Stimulated activated CD8-positive, alpha-beta memory T cell treated with anti-CD3 and anti-CD28 coated beads, Interleukin-7, amount 100 ng/mL, for 1 hour (primary cell): ENCODE measurements around the gene DIAPH3.

Source experiments
- DNase-seq, 2 donors: peaks; one replicate each; pipeline ENCODE4 v3.0.0-alpha.2; 2020; ENCODE audit warnings: low read depth in 2 of 2

Gene DIAPH3

DNA sequence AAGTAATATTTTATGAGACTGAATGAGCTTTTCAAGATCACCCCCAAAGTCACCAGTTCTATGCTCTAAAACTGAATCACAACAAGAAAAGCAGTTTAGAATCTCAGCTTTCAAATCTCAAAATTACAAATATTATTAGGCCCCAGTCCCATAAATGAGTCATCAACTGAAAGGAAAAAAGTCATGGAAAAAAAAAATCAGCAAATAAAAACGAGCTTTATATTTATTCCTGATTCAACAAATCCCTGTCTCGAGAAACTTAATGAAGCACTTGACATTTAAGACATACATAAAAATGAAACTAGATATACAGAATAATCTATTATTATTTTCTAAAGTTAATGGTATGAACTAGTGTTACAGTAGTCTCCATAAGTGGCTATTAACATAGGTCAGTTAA, 203.0 kb downstream of the DIAPH3 start:
- no peak for DNase-seq

DNA sequence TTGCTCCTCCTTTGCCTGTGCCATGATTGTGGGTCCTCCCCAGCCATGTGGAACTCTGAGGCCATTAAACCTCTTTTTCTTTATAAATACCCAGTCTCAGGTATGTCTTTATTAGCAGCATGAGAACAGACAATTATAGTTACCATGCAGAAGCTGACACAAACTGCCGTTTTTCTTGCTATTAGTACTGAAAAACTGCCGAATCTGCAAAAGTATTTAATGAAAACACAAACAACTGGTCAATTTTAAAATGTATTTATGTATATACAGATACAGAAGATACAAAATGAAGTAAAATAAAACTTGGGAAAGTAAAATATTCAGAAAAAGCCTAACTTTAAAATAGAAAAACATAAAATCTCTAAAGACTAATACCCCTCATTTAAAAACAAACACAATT, 206.3 kb downstream of the DIAPH3 start:
- DNase-seq = no peak

DNA sequence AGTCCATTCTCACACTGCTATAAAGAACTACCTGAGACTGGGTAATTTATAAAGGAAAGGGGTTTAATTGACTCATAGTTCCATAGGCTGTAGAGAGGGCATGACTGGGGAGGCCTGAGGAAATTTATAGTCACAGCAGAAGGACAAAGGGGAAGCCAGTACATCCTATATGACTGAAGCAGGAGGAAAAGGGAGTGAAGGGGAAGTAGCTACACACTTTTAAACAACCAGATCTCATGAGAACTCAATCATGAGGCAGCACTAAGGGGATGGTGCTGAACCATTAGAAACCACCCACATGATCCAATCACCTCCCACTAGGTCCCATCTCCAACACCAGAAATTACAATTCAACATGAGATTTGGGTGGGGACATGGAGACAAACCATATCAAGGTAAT, 209.1 kb downstream of the DIAPH3 start:
- no peak for DNase-seq

DNA sequence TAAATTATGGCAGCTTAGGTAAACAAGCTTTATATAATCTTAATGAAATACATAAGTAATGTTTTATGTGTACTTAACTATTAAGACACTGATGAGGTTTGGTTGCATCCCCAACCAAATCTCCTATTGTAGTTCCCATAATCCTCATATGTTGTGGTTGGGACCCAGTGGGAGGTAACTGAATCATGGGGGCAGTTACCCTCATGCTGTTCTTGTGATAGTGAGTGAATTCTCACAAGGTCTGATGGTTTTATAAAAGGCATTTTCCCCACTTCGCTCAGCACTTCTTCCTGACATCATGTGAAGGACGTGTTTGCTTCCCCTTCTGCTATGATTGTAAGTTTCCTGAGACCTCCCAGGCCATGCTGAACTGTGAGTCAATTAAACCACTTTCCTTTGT, 212.7 kb downstream of the DIAPH3 start:
- DNase-seq = no peak

DNA sequence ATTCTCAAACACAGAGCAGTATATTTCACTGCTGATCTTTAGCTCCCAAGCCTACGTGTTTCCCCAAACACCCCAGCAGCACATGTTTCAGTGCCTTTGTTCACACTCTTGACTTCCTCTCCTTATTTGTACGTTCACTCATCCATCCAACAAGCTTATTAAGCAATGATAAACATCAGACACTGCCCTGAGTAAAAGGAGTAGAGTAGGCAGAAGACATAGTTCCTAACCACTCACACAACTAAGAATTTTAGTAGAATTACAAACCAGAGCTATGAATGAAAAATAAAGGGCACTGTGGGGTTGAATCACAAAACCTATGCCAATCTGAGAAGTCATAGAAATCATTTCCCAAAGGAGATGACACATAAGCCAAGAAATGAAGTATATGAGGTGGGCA, 213.5 kb downstream of the DIAPH3 start:
- DNase-seq = no peak

DNA sequence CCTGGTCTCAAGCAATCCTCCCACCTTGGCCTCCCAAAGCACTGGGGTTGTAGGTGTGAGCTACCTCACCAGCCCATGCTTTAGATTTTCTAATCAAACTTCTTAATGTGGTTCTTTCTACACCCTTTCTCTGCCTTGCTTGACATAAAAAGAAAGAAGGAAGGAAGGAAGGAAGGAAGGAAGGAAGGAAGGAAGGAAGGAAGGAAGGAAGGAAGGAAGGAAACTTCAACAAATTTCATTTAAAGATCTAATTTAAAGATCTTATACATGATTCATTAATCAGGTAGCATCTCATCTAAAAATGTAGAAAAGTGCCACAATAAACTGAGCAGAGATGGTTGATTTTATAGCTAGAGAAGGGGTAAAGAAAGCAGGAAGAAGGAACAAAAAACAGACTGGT, 215.0 kb downstream of the DIAPH3 start:
- no peak for DNase-seq

DNA sequence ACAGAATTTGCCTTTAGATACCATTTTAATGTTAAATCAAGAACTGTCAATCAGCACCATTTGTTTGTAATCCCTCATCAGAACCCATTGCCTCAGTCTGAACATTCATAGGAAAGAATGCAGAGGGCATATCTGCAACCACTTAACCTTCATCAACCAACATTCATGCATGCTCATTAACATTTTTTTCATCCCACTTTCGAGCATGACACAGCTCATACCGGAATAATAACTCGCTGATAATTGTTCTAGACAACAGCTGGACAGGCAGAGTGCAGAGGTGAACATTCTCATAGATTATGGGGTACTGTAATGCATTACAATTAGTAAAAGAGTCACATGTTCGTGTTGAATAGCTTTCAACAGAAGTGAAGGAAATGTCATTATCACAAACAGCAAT, 216.8 kb downstream of the DIAPH3 start:
- DNase-seq = no peak

DNA sequence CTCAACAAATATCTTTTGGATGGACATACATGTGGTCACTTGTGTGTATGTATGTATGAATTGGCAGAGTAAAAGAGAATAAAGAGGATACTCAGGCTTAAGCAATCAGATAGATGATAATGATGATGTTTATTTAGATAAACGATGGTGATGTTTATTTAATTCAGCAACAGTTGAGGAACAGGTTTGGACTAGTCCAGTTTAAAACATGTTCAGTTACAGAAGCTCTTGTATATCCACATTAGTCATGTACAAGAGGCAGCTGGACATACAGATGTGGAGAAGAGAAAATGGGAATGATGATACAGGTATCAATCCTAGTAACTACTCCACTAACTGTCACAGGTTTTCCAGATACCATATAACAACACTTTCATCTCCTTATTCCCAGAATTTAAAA, 232.1 kb downstream of the DIAPH3 start:
- DNase-seq = no peak

DNA sequence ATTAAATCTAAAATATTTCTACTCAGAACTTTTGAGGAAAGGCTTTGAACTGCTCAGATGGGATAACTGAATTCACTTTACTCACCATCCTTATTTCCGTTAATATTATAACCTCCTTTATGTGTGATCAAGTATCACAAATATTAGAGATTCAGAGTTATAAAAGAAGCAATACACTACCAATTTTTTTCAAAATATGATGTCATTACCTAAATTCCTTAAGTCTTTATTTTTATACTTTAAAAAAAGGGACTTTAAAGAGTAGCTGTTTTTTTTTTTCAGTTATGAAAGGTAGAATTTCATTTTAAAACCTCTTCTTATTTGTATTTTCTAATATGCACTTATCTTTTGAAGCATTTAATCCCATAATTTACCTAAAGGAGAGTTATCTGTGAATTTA, 239.5 kb downstream of the DIAPH3 start:
- no peak for DNase-seq

DNA sequence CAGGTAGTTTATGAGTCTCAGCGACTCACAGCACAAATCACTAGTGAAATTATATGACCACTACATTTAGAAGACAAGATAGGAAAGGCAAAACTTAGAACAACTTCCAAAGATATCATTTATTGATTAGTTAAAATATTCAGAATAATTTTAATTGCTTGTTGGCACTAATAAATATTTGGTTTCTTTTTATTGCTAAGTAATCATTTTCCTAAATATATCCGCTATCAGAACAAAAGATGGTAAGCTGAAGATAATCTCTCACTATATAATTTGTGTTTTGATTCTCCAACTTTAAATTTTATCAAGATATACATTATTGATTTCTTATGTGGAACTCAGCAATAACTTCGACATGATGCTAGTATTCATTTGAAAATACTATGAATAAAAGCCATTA, 248.5 kb downstream of the DIAPH3 start:
- no peak for DNase-seq

DNA sequence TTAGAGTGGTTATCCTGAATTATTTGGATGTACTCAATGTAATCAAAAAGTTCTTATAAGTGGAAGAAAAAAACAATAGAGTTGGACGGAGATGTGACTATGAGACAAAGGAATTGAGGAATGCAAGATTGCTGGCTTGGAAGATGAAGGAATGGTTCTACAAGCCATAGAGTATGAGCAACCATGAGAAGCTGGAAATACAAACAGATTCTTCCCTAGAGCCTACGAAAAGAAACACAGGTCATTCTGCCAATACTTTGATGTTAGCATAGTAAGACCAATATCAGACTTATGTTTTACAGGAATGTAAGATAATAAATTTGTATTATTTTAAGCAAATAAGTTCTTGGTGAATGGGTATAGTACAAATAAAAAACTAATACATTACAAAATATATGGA, 249.2 kb downstream of the DIAPH3 start:
- DNase-seq = no peak

DNA sequence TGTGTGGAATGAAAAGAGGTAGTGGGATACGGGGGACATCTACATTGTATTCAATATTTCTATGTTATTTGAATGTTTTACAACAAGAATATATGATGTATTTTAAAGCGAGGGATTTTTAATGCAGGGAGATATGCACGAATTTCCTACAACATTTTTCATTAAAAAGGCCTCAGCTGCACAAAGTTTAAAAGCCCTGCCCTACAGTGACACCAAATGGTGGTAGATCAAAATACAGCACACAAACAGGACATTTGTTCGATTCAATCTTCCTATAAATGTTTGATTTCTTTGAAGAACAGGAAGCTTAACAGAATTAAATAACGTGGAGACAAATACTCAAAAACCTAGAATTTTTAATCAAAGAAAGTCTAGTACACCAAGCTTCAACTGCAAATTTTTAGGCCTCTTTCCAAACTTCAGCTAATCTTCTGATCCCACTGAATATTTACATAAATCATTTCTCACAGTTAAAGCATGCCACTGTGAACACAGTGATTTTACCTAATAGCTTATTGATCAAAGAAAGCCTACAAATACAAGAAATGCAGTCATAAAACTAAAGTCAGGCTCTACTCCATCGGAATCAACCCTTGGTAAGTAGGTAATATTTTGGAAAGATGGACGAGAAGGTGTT, 257.2 kb downstream of the DIAPH3 start:
- no peak for DNase-seq

DNA sequence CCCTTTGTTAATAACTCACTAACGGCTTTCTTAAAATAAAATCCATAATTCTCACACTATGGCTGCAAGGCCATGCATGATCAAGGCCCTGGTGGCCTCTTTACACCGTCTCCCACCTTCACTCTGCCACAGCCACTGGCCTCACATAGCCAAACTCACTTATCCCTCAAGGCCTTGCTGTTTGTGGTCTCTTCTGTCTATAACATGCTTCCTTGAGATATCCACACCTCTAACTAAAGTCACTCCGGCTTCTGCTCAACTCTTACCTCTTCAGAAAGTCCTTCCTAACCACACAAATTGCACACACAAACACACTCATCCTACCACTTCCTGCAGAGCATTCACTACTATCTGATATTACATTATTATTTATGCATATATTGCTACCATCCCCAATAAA, 262.5 kb downstream of the DIAPH3 start:
- no peak for DNase-seq

DNA sequence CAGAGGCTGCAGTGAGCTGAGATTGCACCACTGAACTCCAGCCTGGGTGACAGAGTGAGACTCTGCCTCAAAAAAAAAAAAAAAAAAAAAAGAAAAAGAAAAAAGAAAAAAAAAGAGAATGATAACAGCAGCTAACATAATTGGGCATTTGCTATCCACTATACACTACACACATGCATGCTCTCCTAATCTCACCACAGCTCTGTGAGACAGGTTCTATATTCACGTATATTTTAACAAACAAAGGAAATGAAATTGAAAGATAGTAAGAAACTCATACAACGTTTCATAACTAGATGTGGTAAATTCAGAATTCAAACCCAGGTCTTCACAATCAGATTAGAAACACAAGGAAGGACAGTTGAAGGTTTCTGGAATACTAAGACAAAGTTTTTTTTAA, 265.7 kb downstream of the DIAPH3 start:
- DNase-seq = no peak

DNA sequence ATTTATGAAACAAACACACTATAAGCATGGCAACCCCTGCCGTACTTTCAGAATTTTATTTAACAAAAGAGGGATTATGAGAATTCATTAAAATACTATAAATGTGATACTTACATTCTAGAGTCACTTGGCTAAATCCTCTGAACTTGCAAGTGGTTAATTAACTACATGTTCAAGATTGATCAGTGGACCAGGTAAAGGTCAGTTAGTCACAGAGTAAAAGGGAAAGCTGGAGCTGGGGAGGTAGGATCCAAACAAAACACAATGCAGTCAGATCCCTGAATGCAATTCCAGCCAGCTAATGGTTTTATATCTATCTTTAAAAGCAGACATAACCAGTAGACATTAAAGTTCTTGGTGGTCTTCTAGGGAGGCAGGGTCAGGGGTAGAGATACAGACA, 270.5 kb downstream of the DIAPH3 start:
- DNase-seq = no peak

DNA sequence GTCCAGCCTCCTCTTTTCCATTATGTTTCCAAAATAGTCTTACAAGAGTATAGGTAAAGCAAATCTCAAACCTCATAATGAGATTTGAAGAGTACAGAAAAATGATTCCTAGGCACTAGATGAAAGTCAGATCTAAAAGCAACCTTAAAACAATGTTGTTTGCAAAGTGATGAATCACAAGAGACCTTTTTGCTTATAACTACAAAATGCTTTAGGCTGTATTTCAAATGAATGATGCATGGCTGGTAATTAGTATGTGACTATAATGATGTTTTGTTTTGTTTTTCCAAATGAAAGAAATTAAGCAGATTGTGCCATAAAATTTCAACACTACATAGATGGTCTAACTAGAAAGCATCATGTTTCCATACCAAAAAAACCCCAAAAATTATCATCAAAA, 272.7 kb downstream of the DIAPH3 start:
- no peak for DNase-seq

DNA sequence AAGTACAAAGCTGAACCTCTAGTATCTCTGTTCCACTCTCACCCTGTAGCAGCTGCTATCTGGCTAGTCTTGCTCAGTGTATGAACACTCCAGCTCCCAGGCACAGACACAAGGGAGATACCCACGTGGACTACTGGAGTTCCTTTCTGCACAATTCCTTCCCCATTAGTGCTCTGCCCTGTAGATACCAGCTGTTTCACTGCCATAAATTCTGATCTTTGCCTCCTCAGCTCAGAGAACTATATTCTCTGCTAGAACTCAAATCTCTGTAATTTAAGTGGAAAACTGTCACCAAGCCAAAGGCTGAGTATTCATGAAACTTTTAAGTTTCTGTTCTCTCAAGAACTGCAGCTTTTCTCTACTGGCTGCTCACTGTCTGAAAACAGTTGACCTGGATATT, 273.7 kb downstream of the DIAPH3 start:
- DNase-seq = no peak

DNA sequence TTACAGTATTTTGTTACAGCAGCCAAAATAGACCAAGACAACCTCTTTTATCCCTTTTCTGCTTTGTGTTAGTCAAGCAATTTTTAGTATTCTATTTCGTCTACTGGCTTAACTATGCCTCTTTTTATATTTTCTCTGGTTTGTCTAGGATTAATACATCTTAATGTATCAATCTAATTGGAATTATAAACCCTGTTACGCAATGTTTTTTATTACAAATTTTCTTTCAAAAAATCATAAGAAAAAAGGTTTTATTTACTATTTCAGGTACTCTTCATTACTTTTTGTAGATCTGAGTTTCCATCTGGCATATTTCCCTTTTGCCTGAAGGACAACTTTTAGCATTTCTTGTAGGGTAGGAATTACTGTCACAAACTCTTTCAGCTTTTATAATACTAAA, 275.3 kb downstream of the DIAPH3 start:
- DNase-seq = no peak

DNA sequence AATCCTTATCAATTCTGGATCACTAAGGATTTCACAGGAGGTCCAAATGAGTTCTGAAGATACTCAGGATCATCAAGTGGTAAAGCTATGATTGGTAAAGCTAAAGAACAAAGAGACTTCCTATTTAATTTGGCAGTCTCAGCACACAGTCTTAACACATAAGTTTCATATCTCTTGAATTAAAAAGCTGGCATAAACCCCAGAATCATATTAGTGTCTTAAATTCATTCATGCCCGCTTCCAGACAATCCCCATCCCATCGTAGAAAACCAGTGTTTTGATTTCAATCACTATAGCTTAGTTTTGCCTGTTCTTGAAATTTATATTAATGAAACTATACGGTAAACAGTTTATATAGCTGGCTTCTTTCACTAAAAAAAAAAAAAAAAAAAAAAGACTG, 278.7 kb downstream of the DIAPH3 start:
- DNase-seq = no peak

DNA sequence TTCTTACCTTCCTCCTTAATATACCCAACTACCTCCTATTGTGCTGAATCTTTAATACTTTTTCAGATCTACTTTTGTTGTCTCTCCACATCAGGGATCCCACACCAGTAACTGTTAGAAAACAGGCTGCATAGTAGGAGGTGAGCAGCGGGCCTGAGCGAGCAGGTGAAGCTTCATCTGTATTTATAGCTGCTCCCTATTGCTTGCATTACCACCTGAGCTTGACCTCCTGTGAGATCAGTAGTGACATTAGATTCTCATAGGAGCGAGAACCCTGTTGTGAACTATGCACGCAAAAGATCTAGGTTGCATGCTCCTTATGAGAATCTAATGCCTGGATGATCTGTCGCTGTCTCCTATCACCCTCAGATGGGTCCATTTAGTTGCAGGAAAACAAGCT, 279.8 kb downstream of the DIAPH3 start:
- no peak for DNase-seq

DNA sequence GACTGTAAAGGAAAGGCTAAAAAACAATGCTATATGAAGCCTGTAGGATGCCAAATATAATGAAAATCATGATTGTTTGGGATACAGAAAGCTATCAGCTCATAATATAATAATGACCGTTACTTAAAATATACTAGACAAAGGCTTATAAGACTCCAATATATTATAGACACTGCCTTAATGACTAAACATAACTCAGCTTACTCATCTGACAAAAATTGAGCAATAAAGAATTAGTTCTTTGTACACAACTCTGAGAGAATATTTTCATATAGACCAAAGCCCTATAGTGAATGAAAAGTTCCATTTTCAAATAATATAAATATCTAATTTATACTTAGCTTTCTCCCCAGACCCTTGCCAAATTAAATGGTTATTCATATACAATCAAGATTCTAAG, 283.3 kb downstream of the DIAPH3 start:
- no peak for DNase-seq

DNA sequence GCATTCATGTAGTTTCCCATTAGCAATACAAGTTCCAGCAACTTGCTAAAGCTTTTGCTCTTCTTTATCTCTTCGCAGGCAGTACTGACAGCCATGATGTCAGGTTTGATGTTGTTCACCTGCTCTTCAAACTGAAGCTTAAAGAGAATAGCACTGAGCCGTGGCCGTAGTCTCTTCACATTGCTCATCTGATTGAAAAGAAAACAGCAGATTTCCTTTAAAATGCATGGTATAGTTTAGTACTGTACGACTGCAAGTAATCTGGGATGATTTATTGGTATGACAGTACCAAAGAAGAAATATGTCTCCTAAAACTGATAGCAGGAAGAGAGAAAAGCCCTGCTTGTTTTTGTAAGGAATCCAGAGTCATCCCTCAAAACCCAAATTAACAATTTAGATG, 284.4 kb downstream of the DIAPH3 start:
- no peak for DNase-seq

DNA sequence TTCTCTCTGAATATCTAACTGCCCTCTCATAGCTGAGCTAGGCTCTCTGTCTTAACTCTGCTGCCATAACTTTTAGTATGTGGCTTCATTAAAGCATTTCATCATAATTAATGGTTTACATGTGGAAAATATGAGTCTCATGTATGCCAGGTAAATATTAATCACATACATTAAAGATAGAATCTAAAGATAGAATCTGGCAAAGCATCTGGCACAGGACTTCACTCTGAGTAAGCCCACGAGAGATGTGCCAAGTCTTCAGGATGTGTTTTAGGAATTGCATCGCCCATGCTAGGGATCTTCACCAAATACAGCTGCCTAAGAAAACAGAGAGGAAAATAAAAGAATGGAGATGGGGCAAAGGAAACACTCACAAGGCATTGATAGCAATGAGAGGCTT, 285.8 kb downstream of the DIAPH3 start:
- no peak for DNase-seq

DNA sequence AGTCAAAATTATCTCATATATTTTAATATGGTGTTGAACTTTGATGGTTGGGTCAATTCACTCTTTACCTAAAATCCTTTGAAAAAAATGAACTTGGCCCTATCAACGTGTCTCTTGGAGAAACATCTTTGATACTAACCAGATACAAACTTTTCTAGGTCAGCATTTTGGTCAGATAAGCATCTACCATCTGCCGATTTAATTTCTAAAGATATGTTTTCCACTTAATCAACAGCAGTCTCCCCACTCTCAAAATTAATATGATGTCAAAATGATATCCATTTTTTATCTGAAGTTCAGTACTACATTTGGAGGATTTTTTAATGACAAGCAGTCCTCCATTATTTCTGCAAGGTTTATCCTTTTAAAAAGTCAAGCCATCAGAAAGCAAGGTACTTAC, 288.8 kb downstream of the DIAPH3 start:
- DNase-seq = no peak

DNA sequence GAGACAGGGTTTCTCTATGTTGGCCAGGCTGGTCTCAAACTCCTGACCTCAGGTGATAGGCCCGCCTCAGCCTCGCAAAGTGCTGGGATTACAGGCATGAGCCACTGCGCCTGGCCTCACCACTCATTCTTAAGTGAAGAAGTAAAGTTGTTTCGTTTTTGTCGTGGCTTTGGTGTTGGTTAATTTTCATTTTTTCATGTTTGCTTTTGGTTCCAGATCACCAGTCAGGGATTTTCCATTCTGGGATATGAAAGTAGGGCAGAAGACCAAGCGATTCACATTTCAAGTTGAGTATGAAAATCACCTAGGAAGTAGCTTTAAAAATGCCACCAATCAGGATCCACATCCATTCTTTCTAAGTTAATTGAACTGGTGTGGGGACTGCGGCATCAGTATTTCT, 289.9 kb downstream of the DIAPH3 start:
- no peak for DNase-seq
